Naive B cell (primary cell): ENCODE measurements around the gene IQGAP2. TPM values are rescaled to one million over a fixed set of nuclear protein-coding genes. Genes with fewer than 3 reads are reported as not detected.

Experiments used
- ATAC-seq, 2 donors: fragments of 150-1000 bp; cut with Tn5 transposase; 2 replicates each; pipeline ENCODE4 v1.10.0; 2021; ENCODE audit warnings: low read depth in 2 of 2, mild to moderate bottlenecking in 2 of 2, moderate library complexity in 2 of 2
- DNase-seq: peaks from one replicate; pipeline ENCODE4 v3.0.0; 2022
- H3K27ac Mint-ChIP-seq, 6 donors: one replicate each; pipeline ENCODE4 v1.8.0; 2020 to 2022; ENCODE audit warnings: mild to moderate bottlenecking in 6 of 6, mixed read lengths in 6 of 6, moderate library complexity in 5 of 6, inconsistent platforms in 2 of 6
- H3K27me3 Mint-ChIP-seq, 3 donors: one replicate each; pipeline ENCODE4 v1.8.0; 2021 to 2022; ENCODE audit warnings: mixed read lengths in 3 of 3, mild to moderate bottlenecking in 1 of 3
- H3K36me3 Mint-ChIP-seq, 2 donors: one replicate each; pipeline ENCODE4 v1.8.0; 2020 to 2022; ENCODE audit warnings: mixed read lengths in 2 of 2, inconsistent platforms in 1 of 2, mild to moderate bottlenecking in 1 of 2
- H3K4me1 Mint-ChIP-seq, 3 donors: one replicate each; pipeline ENCODE4 v1.8.0; 2020 to 2022; ENCODE audit warnings: mixed read lengths in 3 of 3, inconsistent platforms in 1 of 3, mild to moderate bottlenecking in 1 of 3, moderate library complexity in 1 of 3
- H3K4me3 Mint-ChIP-seq, 8 donors: one replicate each; pipeline ENCODE4 v1.8.0; 2020 to 2022; ENCODE audit warnings: mild to moderate bottlenecking in 8 of 8, mixed read lengths in 8 of 8, moderate library complexity in 8 of 8, inconsistent platforms in 2 of 8
- H3K9me3 Mint-ChIP-seq, 7 donors: one replicate each; pipeline ENCODE4 v1.8.0; 2020 to 2022; ENCODE audit warnings: mixed read lengths in 7 of 7, mild to moderate bottlenecking in 5 of 7, inconsistent platforms in 2 of 7, moderate library complexity in 1 of 7
- polyA plus RNA-seq, 6 donors: library from polyadenylated mRNA; unstranded; fragments of 300-500 nt; fragmentation: Illumina TruSeq; gene quantifications; one replicate each; pipeline ENCODE4 v1.2.3, GENCODE V29; 2021; ENCODE audit warnings: low read depth in 6 of 6

The IQGAP2 gene
- polyA plus RNA-seq, 6 donors from 2014 or later, result 2.7 to 9.8 (median 6.2) TPM

- Mint-ChIP-seq H3K4me3 (no peak overlapping the region), H3K4me1 (peaks cover 10 to 14% (median 11%) of the 10 kb centered on the region in 3 donors), H3K9me3 (no peaks in the 10 kb centered on the region), H3K27me3 (no peaks in the 10 kb centered on the region), H3K36me3 (no peaks in the 10 kb centered on the region), H3K27ac (no peak overlapping the region)
- no peak for DNase-seq
- ATAC-seq, result no peak
Observed at GRCh38 chr5:76471406-76471805, 68.3 kb downstream of the IQGAP2 start.

GRCh38 chr5:76471987-76472334, 68.9 kb downstream of the IQGAP2 start:
- Mint-ChIP-seq H3K4me1 (peaks cover 10 to 14% (median 11%) of the 10 kb centered on the region in 3 donors), H3K36me3 (no peaks in the 10 kb centered on the region), H3K27me3 (no peaks in the 10 kb centered on the region), H3K27ac (peak overlapping the region in 3 of 6 donors; percentile 33 to 79 (median 34)), H3K4me3 (no peak overlapping the region), H3K9me3 (no peaks in the 10 kb centered on the region)
- ATAC-seq (no peak), DNase-seq (no peak)

- peak overlapping the region in 4 of 6 donors; percentile 33 to 79 (median 50) for H3K27ac Mint-ChIP-seq
- no peaks in the 10 kb centered on the region for H3K36me3 Mint-ChIP-seq
- H3K27me3 Mint-ChIP-seq, result no peaks in the 10 kb centered on the region
- no peak overlapping the region for H3K4me3 Mint-ChIP-seq
- H3K4me1 Mint-ChIP-seq, result peaks cover 10 to 14% (median 11%) of the 10 kb centered on the region in 3 donors
- no peaks in the 10 kb centered on the region for H3K9me3 Mint-ChIP-seq
- ATAC-seq (no peak), DNase-seq (no peak)
Observed at GRCh38 chr5:76472335-76473008, 69.4 kb downstream of the IQGAP2 start.

GRCh38 chr5:76473009-76473336, 69.9 kb downstream of the IQGAP2 start:
- no peaks in the 10 kb centered on the region for H3K36me3 Mint-ChIP-seq
- DNase-seq, result no peak
- peak overlapping the region in 2 of 6 donors; percentile 51 to 95 for H3K27ac Mint-ChIP-seq
- H3K4me1 Mint-ChIP-seq, result peaks cover 10 to 14% (median 11%) of the 10 kb centered on the region in 3 donors
- no peaks in the 10 kb centered on the region for H3K27me3 Mint-ChIP-seq
- H3K4me3 Mint-ChIP-seq, result no peak overlapping the region
- ATAC-seq, result no peak
- no peaks in the 10 kb centered on the region for H3K9me3 Mint-ChIP-seq

GRCh38 chr5:76473661-76474060, 70.6 kb downstream of the IQGAP2 start:
- Mint-ChIP-seq H3K4me3 (peak overlapping the region in 2 of 8 donors; percentile 17 to 40), H3K9me3 (no peaks in the 10 kb centered on the region), H3K36me3 (no peaks in the 10 kb centered on the region), H3K27me3 (no peaks in the 10 kb centered on the region), H3K4me1 (peaks cover 10 to 14% (median 11%) of the 10 kb centered on the region in 3 donors), H3K27ac (peak overlapping the region; percentile 49 to 95 (median 78))
- peak; percentile 74 to 77 for ATAC-seq
- no peak for DNase-seq

- Mint-ChIP-seq H3K9me3 (no peaks in the 10 kb centered on the region), H3K27ac (no peak overlapping the region), H3K36me3 (no peaks in the 10 kb centered on the region), H3K4me1 (peaks cover 10 to 18% (median 11%) of the 10 kb centered on the region in 3 donors), H3K27me3 (no peaks in the 10 kb centered on the region), H3K4me3 (no peak overlapping the region)
- ATAC-seq (no peak), DNase-seq (no peak)
Observed at GRCh38 chr5:76474377-76474776, 71.3 kb downstream of the IQGAP2 start.

- H3K9me3 Mint-ChIP-seq, result no peaks in the 10 kb centered on the region
- H3K27me3 Mint-ChIP-seq, result no peaks in the 10 kb centered on the region
- no peak for DNase-seq
- H3K4me3 Mint-ChIP-seq, result no peak overlapping the region
- ATAC-seq, result no peak
- peaks cover 11 to 25% (median 13%) of the 10 kb centered on the region in 3 donors for H3K4me1 Mint-ChIP-seq
- H3K36me3 Mint-ChIP-seq, result no peaks in the 10 kb centered on the region
- H3K27ac Mint-ChIP-seq, result no peak overlapping the region
Observed at GRCh38 chr5:76475385-76475784, 72.3 kb downstream of the IQGAP2 start.

GRCh38 chr5:76475936-76476335, 72.9 kb downstream of the IQGAP2 start:
- Mint-ChIP-seq H3K4me3 (no peak overlapping the region), H3K27ac (peak overlapping the region in 3 of 6 donors; percentile 31 to 92 (median 38)), H3K27me3 (no peaks in the 10 kb centered on the region), H3K4me1 (peaks cover 11 to 28% (median 13%) of the 10 kb centered on the region in 3 donors), H3K9me3 (no peaks in the 10 kb centered on the region), H3K36me3 (no peaks in the 10 kb centered on the region)
- DNase-seq, result no peak
- ATAC-seq, result no peak

GRCh38 chr5:76476474-76477038, 73.5 kb downstream of the IQGAP2 start:
- no peak for DNase-seq
- H3K4me1 Mint-ChIP-seq, result peaks cover 11 to 28% (median 13%) of the 10 kb centered on the region in 3 donors
- no peak overlapping the region for H3K4me3 Mint-ChIP-seq
- H3K9me3 Mint-ChIP-seq, result no peaks in the 10 kb centered on the region
- H3K36me3 Mint-ChIP-seq, result no peaks in the 10 kb centered on the region
- no peak overlapping the region for H3K27ac Mint-ChIP-seq
- no peaks in the 10 kb centered on the region for H3K27me3 Mint-ChIP-seq
- ATAC-seq, result no peak

GRCh38 chr5:76477061-76477460, 74.0 kb downstream of the IQGAP2 start:
- H3K27ac Mint-ChIP-seq, result no peak overlapping the region

GRCh38 chr5:76477571-76477970, 74.5 kb downstream of the IQGAP2 start:
- Mint-ChIP-seq H3K4me1 (peaks cover 11 to 32% (median 13%) of the 10 kb centered on the region in 3 donors), H3K36me3 (no peaks in the 10 kb centered on the region), H3K27me3 (no peaks in the 10 kb centered on the region), H3K27ac (no peak overlapping the region), H3K9me3 (no peaks in the 10 kb centered on the region), H3K4me3 (no peak overlapping the region)
- ATAC-seq (no peak), DNase-seq (no peak)

More at GRCh38 chr5:76477061-76477460, 74.0 kb downstream of the IQGAP2 start:
- ATAC-seq, result no peak
- Mint-ChIP-seq H3K9me3 (no peaks in the 10 kb centered on the region), H3K27me3 (no peaks in the 10 kb centered on the region), H3K4me1 (peaks cover 11 to 28% (median 13%) of the 10 kb centered on the region in 3 donors), H3K4me3 (no peak overlapping the region), H3K36me3 (no peaks in the 10 kb centered on the region)
- DNase-seq, result no peak

GRCh38 chr5:76479281-76479680, 76.2 kb downstream of the IQGAP2 start:
- no peak for DNase-seq
- Mint-ChIP-seq H3K36me3 (no peaks in the 10 kb centered on the region), H3K4me1 (peaks cover 0 to 21% (median 3%) of the 10 kb centered on the region in 3 donors), H3K27ac (peak overlapping the region in 1 of 6 donors; percentile 4), H3K9me3 (no peaks in the 10 kb centered on the region), H3K27me3 (no peaks in the 10 kb centered on the region), H3K4me3 (no peak overlapping the region)
- no peak for ATAC-seq

- ATAC-seq, result no peak
- Mint-ChIP-seq H3K27me3 (no peaks in the 10 kb centered on the region), H3K9me3 (no peaks in the 10 kb centered on the region), H3K4me1 (peaks cover 0 to 21% (median 3%) of the 10 kb centered on the region in 3 donors), H3K36me3 (no peaks in the 10 kb centered on the region), H3K27ac (peak overlapping the region in 1 of 6 donors; percentile 38), H3K4me3 (no peak overlapping the region)
- DNase-seq, result no peak
Observed at GRCh38 chr5:76479973-76480667, 77.0 kb downstream of the IQGAP2 start.

GRCh38 chr5:76482984-76483383, 79.9 kb downstream of the IQGAP2 start:
- DNase-seq (no peak), ATAC-seq (no peak)
- peaks cover 0 to 18% (median 3%) of the 10 kb centered on the region in 3 donors for H3K4me1 Mint-ChIP-seq
- H3K4me3 Mint-ChIP-seq, result no peak overlapping the region
- H3K27me3 Mint-ChIP-seq, result no peaks in the 10 kb centered on the region
- no peaks in the 10 kb centered on the region for H3K9me3 Mint-ChIP-seq
- H3K36me3 Mint-ChIP-seq, result no peaks in the 10 kb centered on the region
- H3K27ac Mint-ChIP-seq, result no peak overlapping the region
